Esophagus (tissue), 2 donors: Measurements from ENCODE around the gene PARD3. TPM values are rescaled to one million over a fixed set of nuclear protein-coding genes. Genes with fewer than 3 reads are reported as not detected.
A peak's percentile ranks its signal among the peaks of the same experiment; 100 is the strongest.
"Not testable (repeated sequence)": the region's sequence is repeated elsewhere in the genome, so short reads cannot be mapped to it uniquely, and the experiment has no call there.

ENCODE experiments used
- H3K27ac ChIP-seq, 2 donors: one replicate each; pipeline ENCODE4 v1.5.1; 2013; ENCODE audit warnings: low read depth in 2 of 2, mild to moderate bottlenecking in 2 of 2, inconsistent platforms in 1 of 2, low read length in 1 of 2, moderate library complexity in 1 of 2
- H3K27me3 ChIP-seq, 2 donors: one replicate each; pipeline ENCODE4 v1.6.1; 2013; ENCODE audit warnings: low read length in 2 of 2, control low read depth in 1 of 2, mild to moderate bottlenecking in 1 of 2; ENCODE audit not compliant: insufficient read depth in 2 of 2, control insufficient read depth in 1 of 2
- H3K36me3 ChIP-seq, 2 donors: one replicate each; pipeline ENCODE4 v1.6.1; 2013; ENCODE audit warnings: low read length in 1 of 2; ENCODE audit not compliant: control insufficient read depth in 2 of 2, insufficient read depth in 2 of 2
- H3K4me1 ChIP-seq, 2 donors: one replicate each; pipeline ENCODE4 v1.6.1; 2013; ENCODE audit warnings: low read length in 1 of 2; ENCODE audit not compliant: control insufficient read depth in 2 of 2, insufficient read depth in 2 of 2
- H3K4me3 ChIP-seq, 2 donors: one replicate each; pipeline ENCODE4 v1.5.1; 2013; ENCODE audit warnings: low read length in 2 of 2, mild to moderate bottlenecking in 2 of 2, low read depth in 1 of 2, moderate library complexity in 1 of 2
- H3K9me3 ChIP-seq, 2 donors: one replicate each; pipeline ENCODE4 v1.6.1; 2013; ENCODE audit warnings: mild to moderate bottlenecking in 2 of 2, low read depth in 1 of 2, low read length in 1 of 2, moderate library complexity in 1 of 2; ENCODE audit not compliant: control insufficient read depth in 2 of 2, insufficient read depth in 1 of 2
- WGBS, 2 donors: extraction: QIAGEN DNeasy Blood & Tissue Kit; methylation state at CpG; one replicate each; pipeline ENCODE4 v1.1.7; 2013; 5-methylcytosine and 5-hydroxymethylcytosine counted together
- polyA plus RNA-seq, 2 donors: library from polyadenylated mRNA; stranded (reverse); fragments of 200-250 nt; gene quantifications; one replicate each; pipeline ENCODE4 v1.2.3, GENCODE V29; 2013
- donor health status: healthy with polysubstance abuse.
- donor health status: Bipolar disorder and iron deficiency.

Gene PARD3
- polyA plus RNA-seq, 2 donors, result 40.3 to 71.3 TPM

DNA sequence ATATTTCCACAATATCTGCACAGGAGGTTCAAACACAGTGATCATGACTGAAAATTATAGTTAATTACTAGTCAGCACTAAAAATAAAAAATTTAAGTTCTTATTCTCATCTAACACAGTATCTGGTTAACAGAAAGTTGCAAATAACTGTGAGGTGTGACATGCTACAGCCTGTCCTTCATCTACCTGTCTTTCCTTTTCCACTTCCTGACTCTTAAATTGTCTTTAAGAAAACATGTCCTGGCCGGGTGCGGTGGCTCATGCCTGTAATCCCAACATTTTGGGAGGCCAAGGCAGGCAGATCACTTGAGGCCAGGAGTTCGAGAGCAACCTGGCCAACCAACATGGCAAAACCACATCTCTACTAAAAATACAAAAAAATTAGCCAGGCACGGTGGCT lies 57.9 kb downstream of the PARD3 start:
- not testable (repeated sequence) for H3K27me3 ChIP-seq, H3K4me1 ChIP-seq, H3K9me3 ChIP-seq, H3K36me3 ChIP-seq, H3K4me3 ChIP-seq
- peak overlapping the region in 1 of 2 donors; percentile 79 for H3K27ac ChIP-seq
- WGBS, 2 donors, result 60 to 67% methylated on average over 4 of the region's 4 CpGs

DNA sequence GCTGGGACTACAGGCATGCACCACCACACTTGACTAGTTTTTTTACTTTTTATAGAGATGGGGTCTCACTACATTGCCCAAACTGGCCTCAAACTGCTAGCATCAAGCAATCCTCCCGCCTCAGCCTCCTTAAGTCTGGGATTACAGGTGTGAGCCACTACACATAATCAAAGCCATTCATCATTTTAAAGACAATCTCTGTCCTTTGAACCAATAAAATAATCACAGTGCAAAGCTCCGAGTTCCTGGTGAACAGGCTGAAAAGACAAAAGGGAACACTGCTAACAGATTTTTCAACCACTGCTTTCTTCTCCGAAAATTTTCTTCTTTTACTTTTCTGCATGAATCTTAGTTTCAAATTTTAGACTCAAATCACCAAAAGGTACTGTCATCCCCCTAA lies 58.5 kb downstream of the PARD3 start:
- Histone ChIP-seq H3K27me3 (no peaks in the 10 kb centered on the region), H3K9me3 (no peaks in the 10 kb centered on the region), H3K4me3 (no peak overlapping the region), H3K4me1 (peaks cover 0 to 6% of the 10 kb centered on the region in 2 donors), H3K36me3 (no peaks in the 10 kb centered on the region), H3K27ac (no peak overlapping the region)
- WGBS, 2 donors, result 67 to 72% methylated on average over 3 of the region's 3 CpGs

DNA sequence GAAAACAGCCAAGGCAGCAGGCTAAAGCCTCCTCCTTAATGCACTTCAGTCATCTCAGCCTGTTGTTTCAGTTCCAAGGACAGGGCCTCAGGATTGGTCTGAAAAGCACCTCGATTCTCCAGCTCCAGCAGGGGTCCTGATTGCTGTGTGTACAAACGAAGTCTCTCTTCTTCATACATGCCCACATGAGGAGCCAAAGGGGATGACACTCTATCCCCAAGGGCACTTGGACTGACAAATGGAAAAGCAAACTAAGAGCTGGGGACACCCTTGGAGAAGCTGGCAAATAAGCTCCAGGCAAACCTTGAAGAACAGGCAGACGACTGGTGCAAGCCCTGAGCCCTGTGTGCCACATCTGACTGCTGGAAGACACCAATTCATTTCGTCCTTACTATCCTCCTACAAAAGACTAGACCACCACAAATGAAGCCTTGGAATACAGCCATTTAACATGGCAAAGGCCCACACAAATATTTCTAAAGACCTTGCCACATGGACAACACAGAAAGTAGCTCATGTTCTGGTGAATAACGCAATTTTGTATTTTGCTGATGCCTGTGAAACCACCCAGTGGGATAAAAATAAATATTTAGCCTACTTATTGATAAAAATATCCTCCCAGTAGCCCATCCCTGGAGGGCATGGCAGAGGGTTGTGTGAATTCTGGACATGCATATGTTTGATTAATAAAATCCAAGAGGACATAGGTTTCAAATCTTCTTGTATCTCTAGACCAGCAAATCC lies 61.9 kb downstream of the PARD3 start:
- Histone ChIP-seq H3K4me3 (no peak overlapping the region), H3K27ac (peak overlapping the region in 1 of 2 donors; percentile 40), H3K4me1 (peaks cover 0 to 12% of the 10 kb centered on the region in 2 donors), H3K27me3 (no peaks in the 10 kb centered on the region), H3K9me3 (no peaks in the 10 kb centered on the region), H3K36me3 (no peaks in the 10 kb centered on the region)
- WGBS, 2 donors, result 46 to 48% methylated on average over 5 of the region's 5 CpGs

DNA sequence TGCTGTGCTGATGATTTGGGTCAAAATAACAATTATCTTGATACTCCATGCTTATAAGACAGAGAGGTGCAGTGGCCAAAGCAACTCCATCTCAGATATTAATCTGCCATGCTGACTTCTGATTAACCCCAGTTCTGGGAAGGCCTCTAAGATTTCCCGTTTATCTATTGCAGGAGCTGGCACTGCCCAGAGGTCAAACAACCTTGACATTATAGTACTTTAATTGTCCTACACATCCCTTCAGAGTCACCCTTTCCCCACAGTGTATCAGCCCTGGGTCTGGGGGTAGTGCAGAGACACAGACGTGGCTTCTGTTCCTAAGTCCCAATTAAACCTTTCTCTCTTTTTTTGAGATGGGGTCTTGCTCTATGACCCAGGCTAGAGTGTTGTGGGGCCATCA lies 63.8 kb downstream of the PARD3 start:
- peaks cover 0 to 19% of the 10 kb centered on the region in 2 donors for H3K4me1 ChIP-seq
- no peaks in the 10 kb centered on the region for H3K27me3 ChIP-seq
- H3K36me3 ChIP-seq, result no peaks in the 10 kb centered on the region
- no peaks in the 10 kb centered on the region for H3K9me3 ChIP-seq
- WGBS, 2 donors, result 51 to 79% methylated on average over 2 of the region's 2 CpGs
- no peak overlapping the region for H3K27ac ChIP-seq
- no peak overlapping the region for H3K4me3 ChIP-seq

DNA sequence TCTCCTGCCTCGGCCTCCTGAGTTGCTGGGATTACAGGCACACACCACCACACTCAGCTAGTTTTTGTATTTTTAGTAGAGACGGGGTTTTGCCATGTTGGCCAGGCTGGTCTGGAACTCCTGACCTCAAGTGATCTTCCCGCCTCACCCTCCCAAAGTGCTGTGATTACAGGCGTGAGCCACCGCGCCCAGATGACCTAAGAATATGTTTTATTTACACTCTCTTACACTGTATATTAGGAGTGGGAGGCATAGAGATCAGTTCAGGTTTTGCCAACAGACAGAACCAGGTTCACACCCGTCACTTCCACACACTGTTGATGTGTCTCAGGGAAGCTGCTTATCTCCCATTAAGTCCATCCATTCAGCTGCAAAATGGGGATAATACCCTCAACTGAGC lies 64.3 kb downstream of the PARD3 start:
- WGBS, 2 donors, result 82% methylated on average over 7 of the region's 7 CpGs

DNA sequence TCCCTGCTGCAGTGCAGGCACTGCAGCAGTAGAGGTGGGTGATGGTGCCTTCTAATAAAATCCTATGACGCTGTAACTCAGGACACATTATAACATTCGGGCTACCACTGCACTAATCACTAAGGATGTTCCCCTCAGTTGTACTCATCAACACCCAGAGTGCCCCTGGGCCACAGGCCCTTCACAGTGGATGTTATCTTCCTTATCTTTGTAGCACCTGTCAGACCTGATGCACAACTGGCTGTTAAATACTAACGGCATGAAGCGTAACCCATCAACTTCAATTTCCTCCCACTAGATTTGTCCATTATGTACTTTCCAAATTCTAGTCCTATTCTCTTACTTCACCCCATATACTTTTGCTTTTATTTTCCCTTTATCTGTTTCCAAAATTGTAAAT lies 66.3 kb downstream of the PARD3 start:
- H3K9me3 ChIP-seq, result no peaks in the 10 kb centered on the region
- H3K4me1 ChIP-seq, result peaks cover 0 to 17% of the 10 kb centered on the region in 2 donors
- H3K27me3 ChIP-seq, result no peaks in the 10 kb centered on the region
- no peak overlapping the region for H3K4me3 ChIP-seq
- no peak overlapping the region for H3K27ac ChIP-seq
- 86 to 87% methylated on average over 4 of the region's 4 CpGs for WGBS, 2 donors
- H3K36me3 ChIP-seq, result no peaks in the 10 kb centered on the region

More for the DNA sequence above, 64.3 kb downstream of the PARD3 start:
- H3K4me3 ChIP-seq, H3K36me3 ChIP-seq, H3K27me3 ChIP-seq, H3K9me3 ChIP-seq, H3K27ac ChIP-seq: not testable (repeated sequence)
- peaks cover 0 to 19% of the 10 kb centered on the region in 2 donors for H3K4me1 ChIP-seq

DNA sequence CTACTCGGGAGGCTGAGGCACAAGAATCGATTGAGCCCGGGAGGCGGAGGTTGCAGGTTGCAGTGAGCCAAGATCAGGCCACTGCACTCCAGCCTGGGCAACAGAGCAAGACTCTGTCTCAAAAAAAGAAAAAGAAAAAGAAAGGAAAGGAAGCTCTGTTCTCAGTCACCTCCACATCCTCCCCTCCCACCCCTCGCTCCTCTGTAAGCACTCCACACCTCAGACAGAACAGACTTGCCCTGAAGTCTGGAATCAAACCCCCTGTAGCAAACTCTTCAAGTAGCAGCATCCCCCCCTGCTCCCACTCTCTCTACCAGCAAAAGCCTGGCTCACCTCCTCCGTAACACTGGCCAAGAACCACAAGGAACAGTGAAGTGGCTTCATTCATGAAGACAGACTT lies 66.7 kb downstream of the PARD3 start:
- no peak overlapping the region for H3K27ac ChIP-seq
- H3K4me1 ChIP-seq, result peaks cover 0 to 20% of the 10 kb centered on the region in 2 donors
- WGBS, 2 donors, result 93 to 94% methylated on average over 6 of the region's 6 CpGs
- H3K36me3 ChIP-seq, result no peaks in the 10 kb centered on the region
- no peak overlapping the region for H3K4me3 ChIP-seq
- H3K9me3 ChIP-seq, result no peaks in the 10 kb centered on the region
- no peaks in the 10 kb centered on the region for H3K27me3 ChIP-seq

DNA sequence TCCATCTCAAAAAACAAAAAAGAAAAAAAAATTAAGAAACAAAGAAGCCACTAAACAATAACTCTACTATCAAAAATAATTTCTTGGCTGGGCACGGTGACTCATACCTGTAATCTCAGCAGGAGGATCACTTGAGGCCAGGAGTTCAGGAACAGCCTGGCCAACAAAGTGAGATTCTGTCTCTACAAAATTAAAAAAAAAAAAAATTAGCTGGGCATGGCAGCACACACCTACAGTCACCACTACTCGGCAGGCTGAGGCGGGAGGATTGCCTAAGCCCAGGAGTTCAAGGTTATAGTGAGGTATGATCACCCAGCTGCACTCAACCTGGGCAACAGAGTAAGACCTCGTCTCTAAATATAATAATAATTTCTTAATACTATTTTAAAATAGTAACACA lies 69.0 kb downstream of the PARD3 start:
- Histone ChIP-seq H3K9me3 (no peaks in the 10 kb centered on the region), H3K36me3 (no peaks in the 10 kb centered on the region), H3K27ac (no peak overlapping the region), H3K27me3 (no peaks in the 10 kb centered on the region), H3K4me3 (no peak overlapping the region), H3K4me1 (peaks cover 0 to 19% of the 10 kb centered on the region in 2 donors)
- 50 to 62% methylated on average over 4 of the region's 4 CpGs for WGBS, 2 donors

DNA sequence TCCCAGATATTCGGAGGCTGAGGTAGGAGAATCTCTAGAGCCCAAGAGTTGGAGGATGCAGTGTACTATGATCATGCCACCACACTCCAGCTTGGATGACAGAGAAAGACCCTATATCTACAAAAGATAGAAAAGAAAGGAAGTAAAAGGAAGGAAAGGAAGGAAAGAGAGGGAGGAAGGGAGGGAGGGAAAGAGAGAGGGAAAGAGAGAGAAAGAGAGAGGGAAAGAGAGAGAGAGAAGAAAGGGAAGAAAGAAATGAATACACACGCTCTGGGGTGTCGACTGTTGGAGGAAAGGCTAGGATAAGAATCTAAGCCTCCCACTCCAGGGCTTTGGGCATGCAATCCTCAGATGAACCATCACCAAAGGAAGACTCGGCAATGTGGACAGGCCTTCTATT lies 69.9 kb downstream of the PARD3 start:
- WGBS, 2 donors, result 91 to 93% methylated on average over 4 of the region's 4 CpGs

DNA sequence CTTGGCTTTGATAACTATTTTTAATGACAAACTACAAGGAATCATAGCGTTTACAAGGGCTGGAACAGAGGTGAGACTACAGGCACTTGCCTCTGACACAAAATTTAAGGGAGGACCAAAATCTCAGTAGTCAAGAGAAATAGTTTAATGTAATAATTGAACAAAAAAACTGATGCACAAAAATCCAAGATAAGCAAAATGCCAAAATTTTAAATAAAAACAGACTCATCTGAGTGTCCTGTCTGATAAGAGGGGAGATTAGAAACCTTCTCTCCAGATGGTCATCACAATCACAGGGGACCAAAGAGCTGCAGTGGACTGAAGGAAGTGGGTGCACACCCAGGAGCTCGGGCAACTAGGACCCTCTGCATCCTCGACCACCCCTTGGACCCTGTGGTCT lies 70.5 kb downstream of the PARD3 start:
- H3K27ac ChIP-seq, result no peak overlapping the region
- no peak overlapping the region for H3K4me3 ChIP-seq
- H3K9me3 ChIP-seq, result no peaks in the 10 kb centered on the region
- H3K27me3 ChIP-seq, result no peaks in the 10 kb centered on the region
- WGBS, 2 donors, result 74 to 84% methylated on average over 3 of the region's 3 CpGs
- H3K4me1 ChIP-seq, result peaks cover 0 to 17% of the 10 kb centered on the region in 2 donors
- no peaks in the 10 kb centered on the region for H3K36me3 ChIP-seq

More for the DNA sequence above, 69.9 kb downstream of the PARD3 start:
- Histone ChIP-seq H3K9me3 (no peaks in the 10 kb centered on the region), H3K4me3 (no peak overlapping the region), H3K27ac (no peak overlapping the region), H3K27me3 (no peaks in the 10 kb centered on the region), H3K36me3 (no peaks in the 10 kb centered on the region), H3K4me1 (peaks cover 0 to 17% of the 10 kb centered on the region in 2 donors)
